GM12878 (cell line): Measurements from ENCODE around the gene ZXDC. TPM values are rescaled to one million over a fixed set of nuclear protein-coding genes. Genes with fewer than 3 reads are reported as not detected.

ENCODE experiments used
- ATAC-seq: fragments of 200-7000 bp; cut with Tn5 transposase; 3 replicates; pipeline ENCODE4 v1.9.1; 2020; ENCODE audit warnings: mild to moderate bottlenecking, moderate library complexity
- BruUV-seq: library from RNA; stranded (reverse); fragments of 400-500 nt; replicated peaks from 2 replicates; lab custom pipeline; 2021; lab: Mats Ljungman, UMichigan
- CTCF ChIA-PET: fragments of 300-600 bp; sonication (Branson Sonifier 250); formaldehyde crosslinking; extraction: SDS; loops from one replicate; lab custom pipeline; 2021; ENCODE audit warnings: inconsistent platforms; lab: Yijun Ruan, JAX
- POLR2A ChIA-PET: fragments of 350-600 bp; formaldehyde crosslinking; extraction: SDS; loops from one replicate; lab custom pipeline; 2021; ENCODE audit warnings: inconsistent platforms; lab: Charles Lee
- RAD21 ChIA-PET: fragments of 300-600 bp; sonication (Branson Sonifier 250); formaldehyde crosslinking; loops from one replicate; lab custom pipeline; 2023; ENCODE audit warnings: antibody characterized with exemption; ENCODE audit not compliant: unreplicated experiment; lab: Charles Lee
- SMC1A ChIA-PET: fragments of 300-600 bp; sonication (Branson Sonifier 250); formaldehyde crosslinking; loops from one replicate; lab custom pipeline; 2023; ENCODE audit not compliant: unreplicated experiment, uncharacterized antibody; lab: Charles Lee
- DNase-seq: peaks from one replicate; pipeline ENCODE4 v3.0.0-alpha.2; 2011; ENCODE audit warnings: low read depth, low spot score
- FAIRE-seq: peaks from 3 replicates; lab custom pipeline; 2011; peaks lifted over from hg19 to GRCh38; lab: Jason Lieb, UNC
- H2AFZ ChIP-seq: 2 replicates; pipeline ENCODE4 v1.6.0; 2011; ENCODE audit warnings: low read depth, low read length, control low read depth; ENCODE audit not compliant: control insufficient read depth
- H3K27ac ChIP-seq: 2 replicates; pipeline ENCODE4 v1.5.1; 2011; ENCODE audit warnings: control low read depth; ENCODE audit not compliant: control insufficient read depth, insufficient read depth
- H3K27me3 ChIP-seq, 2 experiments: replicated peaks in 1 of 2; 2 replicates each; pipeline versions ENCODE4 v1.6.0 to v1.6.1; 2011; ENCODE audit warnings: low read length in 1 of 2; ENCODE audit not compliant: control insufficient read depth in 2 of 2, insufficient read depth in 2 of 2
- H3K36me3 ChIP-seq, 2 experiments: 2 replicates each; pipeline ENCODE4 v1.5.1; 2011; ENCODE audit warnings: low read length in 1 of 2; ENCODE audit not compliant: control insufficient read depth in 2 of 2, insufficient read depth in 2 of 2
- H3K4me1 ChIP-seq: 2 replicates; pipeline ENCODE4 v1.6.1; 2011; ENCODE audit warnings: mild to moderate bottlenecking, low read length, moderate library complexity, mixed read lengths; ENCODE audit not compliant: control insufficient read depth, insufficient read depth
- H3K4me2 ChIP-seq: 2 replicates; pipeline ENCODE4 v1.6.0; 2011; ENCODE audit warnings: control low read depth; ENCODE audit not compliant: control insufficient read depth, insufficient read depth
- H3K4me3 ChIP-seq: fragments of 200-600 bp; sonication (generic); 2 replicates; pipeline ENCODE4 v1.5.1; 2016
- H3K79me2 ChIP-seq: 2 replicates; pipeline ENCODE4 v1.6.0; 2011; ENCODE audit warnings: low read length; ENCODE audit not compliant: control insufficient read depth, insufficient read depth
- H3K9ac ChIP-seq: 2 replicates; pipeline ENCODE4 v1.8.0; 2011; ENCODE audit warnings: low read length, control low read depth, mixed read lengths; ENCODE audit not compliant: control insufficient read depth, insufficient read depth
- H3K9me3 ChIP-seq: replicated peaks from 3 replicates; pipeline ENCODE4 v1.5.1; 2011; ENCODE audit warnings: mild to moderate bottlenecking, low read length; ENCODE audit not compliant: control insufficient read depth, insufficient read depth
- H4K20me1 ChIP-seq: 2 replicates; pipeline ENCODE4 v1.6.0; 2011; ENCODE audit not compliant: control insufficient read depth, insufficient read depth
- CREB1 ChIP-seq: IDR thresholded peaks from 2 replicates; pipeline ENCODE4 v1.6.1; 2012; ENCODE audit warnings: low read depth, mild to moderate bottlenecking, inconsistent platforms
- FOS ChIP-seq: IDR thresholded peaks from 3 replicates; pipeline ENCODE4 v1.6.1; 2011; ENCODE audit warnings: borderline replicate concordance; ENCODE audit not compliant: insufficient read length; ENCODE audit errors: extremely low read depth
- FOXK2 ChIP-seq: fragments of 450-650 bp; IDR thresholded peaks from 2 replicates; pipeline ENCODE4 v1.6.1; 2017; ENCODE audit warnings: mild to moderate bottlenecking, moderate library complexity
- GABPA ChIP-seq: IDR thresholded peaks from 2 replicates; pipeline ENCODE4 v1.6.1; 2014; ENCODE audit warnings: antibody characterized with exemption, low read depth, mild to moderate bottlenecking, inconsistent platforms
- HCFC1 ChIP-seq: fragments of 150-350 bp; IDR thresholded peaks from 2 replicates; pipeline ENCODE4 v1.6.1; 2014; ENCODE audit warnings: low read length
- SREBF1 ChIP-seq: IDR thresholded peaks from 2 replicates; pipeline ENCODE4 v1.6.1; 2012; ENCODE audit warnings: mild to moderate bottlenecking, low read length
- TARDBP ChIP-seq: IDR thresholded peaks from 2 replicates; pipeline ENCODE4 v1.6.1; 2016; ENCODE audit warnings: borderline replicate concordance
- YBX1 ChIP-seq: fragments of 450-650 bp; IDR thresholded peaks from 2 replicates; pipeline ENCODE4 v1.6.1; 2016; ENCODE audit warnings: antibody characterized with exemption
- WGBS: methylation state at CpG from one replicate; pipeline ENCODE4 v1.1.6; 2016; ENCODE audit warnings: low lambda C conversion rate; ENCODE audit not compliant: insufficient replicate concordance, insufficient coverage; ENCODE audit errors: missing lambda C conversion rate; 5-methylcytosine and 5-hydroxymethylcytosine counted together
- in situ Hi-C: fragments of 300-500 bp; cut with MboI; formaldehyde crosslinking; loops from 9 replicates; pipeline ENCODE4 v1.14.3; 2018; ENCODE audit warnings: mixed read lengths
- intact Hi-C: fragments of 100-400 bp; cut with micrococcal nuclease; formaldehyde crosslinking; loops from one replicate; pipeline ENCODE4 v1.14.2; 2022; ENCODE audit not compliant: unreplicated experiment
- polyA plus RNA-seq, 11 experiments: library from polyadenylated mRNA; depleted of rRNA in 4 of 11; unstranded in 6 of 11; stranded (reverse) in 5 of 11; fragments of >200 nt; fragmentation: Nextera tagmentation in 4 of 11; fragmentation: Illumina TruSeq in 1 of 11; extraction: Ambion mirVana in 4 of 11; extraction: Trizol in 1 of 11; gene quantifications; 1 replicate in 1 of 11; 2 replicates in 10 of 11; pipeline versions ENCODE4 v1.2.1 to v1.2.3, GENCODE V29; 2011 to 2016; ENCODE audit warnings: inconsistent platforms in 2 of 11, missing spikeins in 2 of 11, low read depth in 1 of 11
- total RNA-seq, 4 experiments: library from RNA; depleted of rRNA in 3 of 4; stranded (reverse); fragments of >200 nt in 3 of 4; fragmentation: Illumina TruSeq in 1 of 4; extraction: Trizol in 1 of 4; gene quantifications; 2 replicates each; pipeline versions ENCODE4 v1.2.1 to v1.2.3, GENCODE V29; 2013 to 2021
- TF ChIP-seq, protein P1 (sequence below): fragments of 450-650 bp; IDR thresholded peaks from 2 replicates; pipeline ENCODE4 v1.6.1; 2018; ENCODE audit warnings: mild to moderate bottlenecking, low read depth, moderate library complexity; ENCODE audit not compliant: partially characterized antibody
- TF ChIP-seq, protein P2 (sequence below): fragments of 450-650 bp; IDR thresholded peaks from 2 replicates; pipeline ENCODE4 v1.6.1; 2017; ENCODE audit warnings: borderline replicate concordance
- TF ChIP-seq, protein P3 (sequence below): fragments of 450-650 bp; IDR thresholded peaks from 2 replicates; pipeline ENCODE4 v1.6.1; 2017; ENCODE audit warnings: low read depth, mild to moderate bottlenecking, moderate library complexity
- TF ChIP-seq, protein P4 (sequence below): fragments of 450-650 bp; IDR thresholded peaks from 2 replicates; pipeline ENCODE4 v1.6.1; 2016; ENCODE audit warnings: mild to moderate bottlenecking

ZXDC gene
- total and polyA plus RNA-seq, 10 of the 15 experiments (the other 5 are each of a cell fraction or from before 2014, with no cell fraction given): 0.72 to 15.3 (median 8.5) TPM

DNA sequence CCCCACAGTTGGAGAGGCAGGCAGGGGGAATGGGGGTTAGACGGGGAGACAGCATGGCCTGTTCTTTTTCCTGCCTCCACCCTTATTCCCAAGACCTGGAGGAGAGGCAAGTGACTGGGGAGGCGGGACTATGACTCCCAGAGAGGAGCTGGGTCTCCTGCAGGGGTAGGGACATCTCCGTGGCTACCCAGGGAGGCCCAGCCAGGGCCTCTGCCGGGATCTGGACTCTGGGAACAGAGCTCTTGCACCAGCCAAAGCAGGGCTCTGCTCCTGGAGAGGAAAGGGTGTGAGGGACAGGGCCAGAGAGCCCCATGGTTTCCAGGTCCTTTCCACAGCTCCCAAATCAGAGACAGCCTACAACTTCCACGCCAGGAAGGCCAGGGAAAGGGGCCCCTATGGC lies 58.2 kb downstream of the ZXDC start:
- no peak overlapping the region for H3K4me2 ChIP-seq
- H3K4me1 ChIP-seq: no peaks in the 10 kb centered on the region
- no peak overlapping the region for H3K9ac ChIP-seq
- ChIA-PET CTCF (no interaction called here), POLR2A (no interaction called here), SMC1A (no interaction called here), RAD21 (no interaction called here)
- 0% methylated on average over 5 of the region's 5 CpGs for WGBS
- DNase-seq (no peak), FAIRE-seq (no peak), ATAC-seq (no peak)
- H3K27ac ChIP-seq: no peak overlapping the region
- H3K79me2 ChIP-seq: no peaks in the 10 kb centered on the region
- H4K20me1 ChIP-seq: no peaks in the 10 kb centered on the region
- no peaks in the 10 kb centered on the region for H3K9me3 ChIP-seq
- no peaks in the 10 kb centered on the region for H3K36me3 ChIP-seq
- TF ChIP-seq, protein P1, sequence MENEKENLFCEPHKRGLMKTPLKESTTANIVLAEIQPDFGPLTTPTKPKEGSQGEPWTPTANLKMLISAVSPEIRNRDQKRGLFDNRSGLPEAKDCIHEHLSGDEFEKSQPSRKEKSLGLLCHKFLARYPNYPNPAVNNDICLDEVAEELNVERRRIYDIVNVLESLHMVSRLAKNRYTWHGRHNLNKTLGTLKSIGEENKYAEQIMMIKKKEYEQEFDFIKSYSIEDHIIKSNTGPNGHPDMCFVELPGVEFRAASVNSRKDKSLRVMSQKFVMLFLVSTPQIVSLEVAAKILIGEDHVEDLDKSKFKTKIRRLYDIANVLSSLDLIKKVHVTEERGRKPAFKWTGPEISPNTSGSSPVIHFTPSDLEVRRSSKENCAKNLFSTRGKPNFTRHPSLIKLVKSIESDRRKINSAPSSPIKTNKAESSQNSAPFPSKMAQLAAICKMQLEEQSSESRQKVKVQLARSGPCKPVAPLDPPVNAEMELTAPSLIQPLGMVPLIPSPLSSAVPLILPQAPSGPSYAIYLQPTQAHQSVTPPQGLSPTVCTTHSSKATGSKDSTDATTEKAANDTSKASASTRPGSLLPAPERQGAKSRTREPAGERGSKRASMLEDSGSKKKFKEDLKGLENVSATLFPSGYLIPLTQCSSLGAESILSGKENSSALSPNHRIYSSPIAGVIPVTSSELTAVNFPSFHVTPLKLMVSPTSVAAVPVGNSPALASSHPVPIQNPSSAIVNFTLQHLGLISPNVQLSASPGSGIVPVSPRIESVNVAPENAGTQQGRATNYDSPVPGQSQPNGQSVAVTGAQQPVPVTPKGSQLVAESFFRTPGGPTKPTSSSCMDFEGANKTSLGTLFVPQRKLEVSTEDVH: no peak
- TF ChIP-seq, protein P2, sequence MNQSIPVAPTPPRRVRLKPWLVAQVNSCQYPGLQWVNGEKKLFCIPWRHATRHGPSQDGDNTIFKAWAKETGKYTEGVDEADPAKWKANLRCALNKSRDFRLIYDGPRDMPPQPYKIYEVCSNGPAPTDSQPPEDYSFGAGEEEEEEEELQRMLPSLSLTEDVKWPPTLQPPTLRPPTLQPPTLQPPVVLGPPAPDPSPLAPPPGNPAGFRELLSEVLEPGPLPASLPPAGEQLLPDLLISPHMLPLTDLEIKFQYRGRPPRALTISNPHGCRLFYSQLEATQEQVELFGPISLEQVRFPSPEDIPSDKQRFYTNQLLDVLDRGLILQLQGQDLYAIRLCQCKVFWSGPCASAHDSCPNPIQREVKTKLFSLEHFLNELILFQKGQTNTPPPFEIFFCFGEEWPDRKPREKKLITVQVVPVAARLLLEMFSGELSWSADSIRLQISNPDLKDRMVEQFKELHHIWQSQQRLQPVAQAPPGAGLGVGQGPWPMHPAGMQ: no peak
- no peak for TF ChIP-seq TARDBP
- no peak for TF ChIP-seq FOXK2
- TF ChIP-seq, protein P3, sequence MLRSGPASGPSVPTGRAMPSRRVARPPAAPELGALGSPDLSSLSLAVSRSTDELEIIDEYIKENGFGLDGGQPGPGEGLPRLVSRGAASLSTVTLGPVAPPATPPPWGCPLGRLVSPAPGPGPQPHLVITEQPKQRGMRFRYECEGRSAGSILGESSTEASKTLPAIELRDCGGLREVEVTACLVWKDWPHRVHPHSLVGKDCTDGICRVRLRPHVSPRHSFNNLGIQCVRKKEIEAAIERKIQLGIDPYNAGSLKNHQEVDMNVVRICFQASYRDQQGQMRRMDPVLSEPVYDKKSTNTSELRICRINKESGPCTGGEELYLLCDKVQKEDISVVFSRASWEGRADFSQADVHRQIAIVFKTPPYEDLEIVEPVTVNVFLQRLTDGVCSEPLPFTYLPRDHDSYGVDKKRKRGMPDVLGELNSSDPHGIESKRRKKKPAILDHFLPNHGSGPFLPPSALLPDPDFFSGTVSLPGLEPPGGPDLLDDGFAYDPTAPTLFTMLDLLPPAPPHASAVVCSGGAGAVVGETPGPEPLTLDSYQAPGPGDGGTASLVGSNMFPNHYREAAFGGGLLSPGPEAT: no peak
- TF ChIP-seq CREB1: no peak
- TF ChIP-seq SREBF1: no peak
- TF ChIP-seq FOS: no peak
- no peak for TF ChIP-seq HCFC1
- no peak for TF ChIP-seq GABPA
- TF ChIP-seq, protein P4, sequence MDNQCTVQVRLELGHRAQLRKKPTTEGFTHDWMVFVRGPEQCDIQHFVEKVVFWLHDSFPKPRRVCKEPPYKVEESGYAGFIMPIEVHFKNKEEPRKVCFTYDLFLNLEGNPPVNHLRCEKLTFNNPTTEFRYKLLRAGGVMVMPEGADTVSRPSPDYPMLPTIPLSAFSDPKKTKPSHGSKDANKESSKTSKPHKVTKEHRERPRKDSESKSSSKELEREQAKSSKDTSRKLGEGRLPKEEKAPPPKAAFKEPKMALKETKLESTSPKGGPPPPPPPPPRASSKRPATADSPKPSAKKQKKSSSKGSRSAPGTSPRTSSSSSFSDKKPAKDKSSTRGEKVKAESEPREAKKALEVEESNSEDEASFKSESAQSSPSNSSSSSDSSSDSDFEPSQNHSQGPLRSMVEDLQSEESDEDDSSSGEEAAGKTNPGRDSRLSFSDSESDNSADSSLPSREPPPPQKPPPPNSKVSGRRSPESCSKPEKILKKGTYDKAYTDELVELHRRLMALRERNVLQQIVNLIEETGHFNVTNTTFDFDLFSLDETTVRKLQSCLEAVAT: no peak
- no peak for TF ChIP-seq YBX1
- no peaks in the 10 kb centered on the region; a peak in 1 of 4 replicates for H3K27me3 ChIP-seq
- intact Hi-C loops (no loop called here), in situ Hi-C loops (no loop called here)
- no peak overlapping the region for H3K4me3 ChIP-seq
- no peak overlapping the region for H2AFZ ChIP-seq
- BruUV-seq: no TSS peak
